Ovary (tissue), 9 donors: ENCODE measurements around the gene TMCC2. TPM values are rescaled to one million over a fixed set of nuclear protein-coding genes. Genes with fewer than 3 reads are reported as not detected.

Source experiments
- DNase-seq, 5 donors: peaks; one replicate each; pipeline ENCODE4 v3.0.0-alpha.2; 2019 to 2020
- H3K27ac ChIP-seq, 2 donors: fragments of 200-600 bp; one replicate each; pipeline versions ENCODE4 v1.5.1 to v1.8.0; 2019 to 2022
- H3K27me3 ChIP-seq: fragments of 200-600 bp; one replicate; pipeline ENCODE4 v1.8.0; 2022
- H3K36me3 ChIP-seq: fragments of 200-600 bp; sonication (generic); one replicate; pipeline ENCODE4 v1.5.1; 2019
- H3K4me1 ChIP-seq: one replicate; pipeline ENCODE4 v1.8.1; 2013; ENCODE audit warnings: mild to moderate bottlenecking, moderate library complexity; ENCODE audit not compliant: insufficient read depth
- H3K4me3 ChIP-seq: fragments of 200-600 bp; sonication (generic); one replicate; pipeline ENCODE4 v1.5.1; 2017
- H3K9me3 ChIP-seq, 2 donors: fragments of 200-600 bp in 1 of 2; sonication (generic) in 1 of 2; one replicate each; pipeline versions ENCODE4 v1.5.1 to v1.8.1; 2013 to 2019; ENCODE audit warnings: mild to moderate bottlenecking in 1 of 2, moderate library complexity in 1 of 2
- CTCF ChIP-seq, 3 donors: fragments of 450-650 bp in 2 of 3; fragments of 200-600 bp in 1 of 3; IDR thresholded peaks; one replicate each; pipeline versions ENCODE4 v1.5.1 to v1.8.0; 2016 to 2022; ENCODE audit warnings: antibody characterized with exemption in 3 of 3, mild to moderate bottlenecking in 1 of 3
- EP300 ChIP-seq: sonication (generic); formaldehyde crosslinking; IDR thresholded peaks from one replicate; pipeline ENCODE4 v1.6.1; 2017; ENCODE audit warnings: antibody characterized with exemption
- POLR2A ChIP-seq: fragments of 450-650 bp; IDR thresholded peaks from one replicate; pipeline ENCODE4 v1.6.1; 2017; ENCODE audit warnings: antibody characterized with exemption, mild to moderate bottlenecking, moderate library complexity
- WGBS, 3 donors: extraction: QIAGEN DNeasy Blood & Tissue Kit in 1 of 3; methylation state at CpG; one replicate each; pipeline versions ENCODE4 v1.1.5 to v1.1.7; 2013 to 2017; 5-methylcytosine and 5-hydroxymethylcytosine counted together
- intact Hi-C, 4 donors: fragments of 100-400 bp; cut with DNase I; formaldehyde crosslinking; loops; one replicate each; pipeline versions ENCODE4 v1.11.0 to v1.15.1; 2022 to 2023
- polyA plus RNA-seq, 2 donors: library from polyadenylated mRNA; stranded (reverse); fragments of 200-250 nt in 1 of 2; fragments of 350-450 nt in 1 of 2; fragmentation: Illumina TruSeq in 1 of 2; extraction: RNeasy Lipid Tissue Mini Kit (QIAGEN cat#74804) in 1 of 2; gene quantifications; one replicate each; pipeline ENCODE4 v1.2.3, GENCODE V29; 2013 to 2014
- total RNA-seq, 7 donors: library from RNA; depleted of rRNA in 2 of 7; stranded (reverse); fragments of >200 nt in 2 of 7; fragmentation: NEBNext Ultra II Directional in 3 of 7; extraction: Animal tissue kit (Norgen Biotek cat#: 25700) in 3 of 7; gene quantifications; one replicate each; pipeline versions ENCODE4 v1.1.0 to v1.2.4, GENCODE V29; 2016 to 2023
- donor health status: DM: no; HTN: no; CAD: no; lungs with moderate emphysema.
- donor health status: DM: no; HTN: no; CAD: no.
- donor health status: Bipolar disorder and iron deficiency.
- donor health status: DM: yes; HTN: yes; CAD: no.
- donor health status: DM: no; HTN: no; CAD: no.
- donor health status: DM: yes; HTN: yes; CAD: no.

The TMCC2 gene
- total and polyA plus RNA-seq, 9 donors = 2.3 to 11.0 (median 7.8) TPM

- TF ChIP-seq POLR2A (no peak), EP300 (no peak), CTCF (IDR thresholded peaks at IDR 0.05) (no peak)
- intact Hi-C loops = no loop called here
- Histone ChIP-seq H3K9me3 (no peaks in the 10 kb centered on the region), H3K27me3 (no peaks in the 10 kb centered on the region), H3K27ac (no peak overlapping the region), H3K4me3 (no peak overlapping the region), H3K4me1 (peaks cover 16% of the 10 kb centered on the region), H3K36me3 (no peaks in the 10 kb centered on the region)
- 42 to 86% (median 71%) methylated on average over 2 of the region's 2 CpGs for WGBS, 3 donors
- no peak for DNase-seq
Observed at GRCh38 chr1:205188596-205188995, 39.1 kb upstream of the TMCC2 start.

DNA sequence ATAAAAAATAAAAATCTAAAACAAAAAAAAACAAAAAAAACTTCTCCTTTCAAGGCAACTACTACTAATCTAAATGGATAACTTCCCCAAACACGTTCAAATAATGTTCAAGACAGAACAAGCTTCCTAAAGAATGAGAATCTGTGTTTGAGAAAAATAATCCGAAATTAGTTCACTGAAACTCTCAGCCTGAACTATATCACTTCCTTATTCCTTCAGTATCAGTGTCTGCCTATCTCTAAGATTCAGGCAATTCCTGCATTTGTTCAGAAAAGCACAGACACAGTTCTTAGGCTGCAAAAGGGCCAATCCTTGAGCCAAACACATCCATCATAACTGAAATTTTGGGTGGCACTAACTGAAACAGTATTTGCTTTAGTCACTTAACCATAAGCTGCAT lies 38.6 kb upstream of the TMCC2 start:
- Histone ChIP-seq H3K9me3 (no peaks in the 10 kb centered on the region), H3K36me3 (no peaks in the 10 kb centered on the region), H3K4me1 (peaks cover 18% of the 10 kb centered on the region), H3K27me3 (no peaks in the 10 kb centered on the region), H3K27ac (no peak overlapping the region), H3K4me3 (no peak overlapping the region)
- intact Hi-C loops = no loop called here
- DNase-seq = no peak
- WGBS, 3 donors = 35 to 46% (median 42%) methylated on average over 2 of the region's 2 CpGs
- no peak for TF ChIP-seq POLR2A
- TF ChIP-seq EP300 = no peak
- TF ChIP-seq CTCF (IDR thresholded peaks at IDR 0.05) = no peak

- DNase-seq = no peak
- Histone ChIP-seq H3K27ac (no peak overlapping the region), H3K4me1 (peaks cover 21% of the 10 kb centered on the region), H3K27me3 (no peaks in the 10 kb centered on the region), H3K36me3 (no peaks in the 10 kb centered on the region), H3K4me3 (no peak overlapping the region), H3K9me3 (no peaks in the 10 kb centered on the region)
- intact Hi-C loops = no loop called here
- 29 to 38% (median 35%) methylated on average over 9 of the region's 9 CpGs for WGBS, 3 donors
- TF ChIP-seq CTCF (IDR thresholded peaks at IDR 0.05) (no peak), EP300 (no peak), POLR2A (no peak)
Observed at GRCh38 chr1:205190845-205191577, 36.7 kb upstream of the TMCC2 start.

DNA sequence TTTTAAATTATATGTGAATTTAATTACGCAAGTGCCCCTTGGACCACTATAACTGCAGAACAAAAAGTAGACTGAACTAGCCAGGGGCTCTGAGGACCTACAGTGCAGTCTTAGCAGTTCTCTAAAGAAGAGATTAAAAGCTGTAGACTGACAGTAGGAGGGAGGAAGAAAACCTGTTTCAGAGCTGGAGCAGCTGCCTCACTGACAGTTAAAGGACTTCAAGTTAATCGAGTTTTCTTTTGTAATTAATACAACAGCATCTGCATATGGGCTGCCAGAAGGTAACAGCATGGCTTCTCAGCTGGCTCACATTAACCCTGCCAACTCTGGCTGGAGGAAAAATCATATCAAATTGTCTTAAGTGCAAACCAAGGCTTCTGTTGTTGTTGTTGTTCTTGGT lies 36.1 kb upstream of the TMCC2 start:
- H3K27ac ChIP-seq = no peak overlapping the region
- WGBS, 3 donors = 25 to 35% (median 30%) methylated on average over 2 of the region's 2 CpGs
- peaks cover 21% of the 10 kb centered on the region for H3K4me1 ChIP-seq
- intact Hi-C loops = no loop called here
- no peak overlapping the region for H3K4me3 ChIP-seq
- no peak for DNase-seq
- no peaks in the 10 kb centered on the region for H3K27me3 ChIP-seq
- no peaks in the 10 kb centered on the region for H3K36me3 ChIP-seq
- no peaks in the 10 kb centered on the region for H3K9me3 ChIP-seq
- TF ChIP-seq EP300 (no peak), CTCF (IDR thresholded peaks at IDR 0.05) (no peak), POLR2A (no peak)
